Upper lobe of left lung (tissue), 4 donors: ENCODE measurements around the gene PDZD8.

Experiments used
- EP300 ChIP-seq, 4 donors: sonication (generic); formaldehyde crosslinking; IDR thresholded peaks; one replicate each; pipeline ENCODE4 v1.5.1; 2017; ENCODE audit warnings: antibody characterized with exemption in 4 of 4, control low read depth in 2 of 4
- POLR2A ChIP-seq, 4 donors: fragments of 450-650 bp; IDR thresholded peaks; one replicate each; pipeline ENCODE4 v1.5.1; 2016 to 2017; ENCODE audit warnings: antibody characterized with exemption in 4 of 4, mild to moderate bottlenecking in 2 of 4
- TF ChIP-seq, protein P1 (sequence below), 6 experiments: fragments of 450-650 bp in 4 of 6; fragments of 200-600 bp in 2 of 6; sonication (generic) in 2 of 6; IDR thresholded peaks; one replicate each; pipeline ENCODE4 v1.5.1; 2016 to 2019; ENCODE audit warnings: antibody characterized with exemption in 6 of 6

DNA sequence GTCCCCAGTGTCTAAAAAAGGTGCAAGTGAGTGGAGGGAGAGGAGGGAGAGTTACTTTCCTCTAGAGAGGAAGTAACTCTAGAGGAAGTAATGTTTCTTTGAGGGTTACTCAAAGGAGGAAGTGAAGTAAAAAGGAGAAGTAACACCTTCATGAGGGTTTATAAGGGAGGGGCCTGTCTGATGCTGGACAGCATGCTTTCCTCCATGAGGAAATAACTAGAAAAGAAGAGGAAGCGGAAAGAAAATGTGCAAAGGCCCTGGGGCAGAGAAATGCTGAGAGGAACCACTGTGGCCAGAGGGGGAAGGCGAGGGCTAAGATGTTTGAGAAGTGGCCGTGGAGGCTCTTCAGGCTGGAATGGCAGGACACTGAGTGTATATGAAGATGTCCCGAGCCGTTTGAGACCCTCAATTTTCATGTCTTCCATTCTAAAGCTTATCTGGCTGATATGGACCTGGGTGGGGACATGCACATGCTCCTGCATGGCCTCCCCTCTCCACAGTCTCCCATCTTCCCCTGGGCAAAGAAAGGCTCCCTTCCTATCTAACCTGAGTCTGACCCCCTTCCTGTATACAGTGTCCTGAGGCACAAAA, 137.7 kb downstream of the PDZD8 start:
- TF ChIP-seq, protein P1, sequence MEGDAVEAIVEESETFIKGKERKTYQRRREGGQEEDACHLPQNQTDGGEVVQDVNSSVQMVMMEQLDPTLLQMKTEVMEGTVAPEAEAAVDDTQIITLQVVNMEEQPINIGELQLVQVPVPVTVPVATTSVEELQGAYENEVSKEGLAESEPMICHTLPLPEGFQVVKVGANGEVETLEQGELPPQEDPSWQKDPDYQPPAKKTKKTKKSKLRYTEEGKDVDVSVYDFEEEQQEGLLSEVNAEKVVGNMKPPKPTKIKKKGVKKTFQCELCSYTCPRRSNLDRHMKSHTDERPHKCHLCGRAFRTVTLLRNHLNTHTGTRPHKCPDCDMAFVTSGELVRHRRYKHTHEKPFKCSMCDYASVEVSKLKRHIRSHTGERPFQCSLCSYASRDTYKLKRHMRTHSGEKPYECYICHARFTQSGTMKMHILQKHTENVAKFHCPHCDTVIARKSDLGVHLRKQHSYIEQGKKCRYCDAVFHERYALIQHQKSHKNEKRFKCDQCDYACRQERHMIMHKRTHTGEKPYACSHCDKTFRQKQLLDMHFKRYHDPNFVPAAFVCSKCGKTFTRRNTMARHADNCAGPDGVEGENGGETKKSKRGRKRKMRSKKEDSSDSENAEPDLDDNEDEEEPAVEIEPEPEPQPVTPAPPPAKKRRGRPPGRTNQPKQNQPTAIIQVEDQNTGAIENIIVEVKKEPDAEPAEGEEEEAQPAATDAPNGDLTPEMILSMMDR (IDR thresholded peaks at IDR 0.05) = no peak
- no peak for TF ChIP-seq EP300 (IDR thresholded peaks at IDR 0.05)
- TF ChIP-seq POLR2A (IDR thresholded peaks at IDR 0.05) = no peak
